CD14-positive monocyte (primary cell): ENCODE results near the gene PLCB2. TPM values are rescaled to one million over a fixed set of nuclear protein-coding genes. Genes with fewer than 3 reads are reported as not detected.

Experiments
- DNase-seq, 3 donors: peaks; one replicate each; pipeline ENCODE4 v3.0.0-alpha.2; 2011 to 2022
- H2AFZ ChIP-seq: 2 replicates; pipeline ENCODE4 v1.6.0; 2012; ENCODE audit warnings: mild to moderate bottlenecking, low read depth, low read length, inconsistent platforms; ENCODE audit not compliant: insufficient read depth, poor library complexity, severe bottlenecking
- H3K27ac ChIP-seq, 2 donors: 1 replicate in 1 of 2; 2 replicates in 1 of 2; pipeline ENCODE4 v1.5.1; 2012 to 2013; ENCODE audit warnings: low read length in 2 of 2, control low read depth in 1 of 2, inconsistent platforms in 1 of 2, low read depth in 1 of 2, mild to moderate bottlenecking in 1 of 2
- H3K27me3 ChIP-seq, 2 donors: one replicate each; pipeline versions ENCODE4 v1.6.0 to v1.6.1; 2011 to 2013; ENCODE audit warnings: low read length in 2 of 2; ENCODE audit not compliant: control insufficient read depth in 2 of 2, insufficient read depth in 2 of 2
- H3K36me3 ChIP-seq, 2 donors: replicated peaks in 1 of 2; 1 replicate in 1 of 2; 2 replicates in 1 of 2; pipeline versions ENCODE4 v1.5.1 to v1.6.1; 2012 to 2013; ENCODE audit warnings: low read length in 2 of 2, control low read depth in 1 of 2, inconsistent platforms in 1 of 2, mild to moderate bottlenecking in 1 of 2; ENCODE audit not compliant: insufficient read depth in 2 of 2, control insufficient read depth in 1 of 2
- H3K4me1 ChIP-seq, 2 donors: 1 replicate in 1 of 2; 2 replicates in 1 of 2; pipeline versions ENCODE4 v1.5.1 to v1.6.1; 2012 to 2013; ENCODE audit warnings: low read length in 2 of 2, control low read depth in 1 of 2, inconsistent platforms in 1 of 2, mild to moderate bottlenecking in 1 of 2, moderate library complexity in 1 of 2; ENCODE audit not compliant: insufficient read depth in 2 of 2, control insufficient read depth in 1 of 2
- H3K4me2 ChIP-seq: replicated peaks from 2 replicates; pipeline ENCODE3; 2012; ENCODE audit warnings: low read length, moderate library complexity, mild to moderate bottlenecking; ENCODE audit not compliant: poor library complexity, severe bottlenecking; ENCODE audit errors: extremely low read depth
- H3K4me3 ChIP-seq, 3 experiments: fragments of 200-600 bp in 1 of 3; sonication (generic) in 1 of 3; replicated peaks in 1 of 3; 1 replicate in 2 of 3; 2 replicates in 1 of 3; pipeline ENCODE4 v1.5.1; 2011 to 2013; ENCODE audit warnings: low read length in 3 of 3, mild to moderate bottlenecking in 3 of 3, control low read depth in 2 of 3, low read depth in 2 of 3, inconsistent platforms in 1 of 3, moderate library complexity in 1 of 3
- H3K79me2 ChIP-seq: 2 replicates; pipeline ENCODE4 v1.6.0; 2012; ENCODE audit warnings: mild to moderate bottlenecking, control low read depth, inconsistent platforms, low read length, moderate library complexity; ENCODE audit not compliant: insufficient read depth
- H3K9ac ChIP-seq: 2 replicates; pipeline ENCODE4 v1.6.0; 2017; ENCODE audit warnings: low read length, mild to moderate bottlenecking; ENCODE audit not compliant: insufficient read depth, poor library complexity, severe bottlenecking
- H3K9me3 ChIP-seq, 2 donors: replicated peaks in 1 of 2; 1 replicate in 1 of 2; 2 replicates in 1 of 2; pipeline versions ENCODE4 v1.5.1 to v1.6.1; 2012 to 2013; ENCODE audit warnings: low read length in 2 of 2, control low read depth in 1 of 2; ENCODE audit not compliant: control insufficient read depth in 1 of 2, insufficient read depth in 1 of 2
- H4K20me1 ChIP-seq: 2 replicates; pipeline ENCODE4 v1.6.0; 2012; ENCODE audit warnings: mild to moderate bottlenecking, low read length, control low read depth, moderate library complexity; ENCODE audit not compliant: insufficient read depth
- H3K27ac Mint-ChIP-seq, 7 donors: one replicate each; pipeline ENCODE4 v1.8.0; 2020; ENCODE audit warnings: mild to moderate bottlenecking in 7 of 7, mixed read lengths in 7 of 7, moderate library complexity in 6 of 7, inconsistent platforms in 2 of 7
- H3K27me3 Mint-ChIP-seq, 3 donors: one replicate each; pipeline ENCODE4 v1.8.0; 2021 to 2022; ENCODE audit warnings: low read depth in 3 of 3, mild to moderate bottlenecking in 3 of 3, mixed read lengths in 3 of 3, moderate library complexity in 3 of 3, inconsistent platforms in 1 of 3
- H3K36me3 Mint-ChIP-seq, 2 donors: one replicate each; pipeline ENCODE4 v1.8.0; 2020; ENCODE audit warnings: mixed read lengths in 2 of 2, inconsistent platforms in 1 of 2, mild to moderate bottlenecking in 1 of 2
- H3K4me1 Mint-ChIP-seq: one replicate; pipeline ENCODE4 v1.8.0; 2020; ENCODE audit warnings: mild to moderate bottlenecking, mixed read lengths
- H3K4me3 Mint-ChIP-seq, 2 donors: one replicate each; pipeline ENCODE4 v1.8.0; 2020; ENCODE audit warnings: mild to moderate bottlenecking in 2 of 2, mixed read lengths in 2 of 2, moderate library complexity in 1 of 2
- H3K9me3 Mint-ChIP-seq, 7 donors: one replicate each; pipeline ENCODE4 v1.8.0; 2020 to 2022; ENCODE audit warnings: mixed read lengths in 7 of 7, mild to moderate bottlenecking in 6 of 7, moderate library complexity in 6 of 7, inconsistent platforms in 2 of 7
- WGBS: methylation state at CpG from one replicate; pipeline ENCODE4 v1.1.5; 2013; ENCODE audit warnings: missing lambda C conversion rate; ENCODE audit not compliant: insufficient coverage; 5-methylcytosine and 5-hydroxymethylcytosine counted together
- intact Hi-C, 2 donors: fragments of 100-400 bp; cut with micrococcal nuclease; formaldehyde crosslinking; loops; one replicate each; pipeline versions ENCODE4 v1.15.0 to v1.15.1; 2023
- polyA plus RNA-seq, 3 donors: library from polyadenylated mRNA; depleted of rRNA in 1 of 3; unstranded in 2 of 3; stranded (reverse) in 1 of 3; fragments of 300-500 nt in 2 of 3; fragments of >200 nt in 1 of 3; fragmentation: Illumina TruSeq in 2 of 3; gene quantifications; 1 replicate in 2 of 3; 2 replicates in 1 of 3; pipeline ENCODE4 v1.2.3, GENCODE V29; 2012 to 2021
- TF ChIP-seq, protein P1 (sequence below): fragments of 200-600 bp; IDR thresholded peaks from one replicate; pipeline ENCODE4 v1.8.0; 2022; ENCODE audit warnings: antibody characterized with exemption, mild to moderate bottlenecking

The PLCB2 gene
- polyA plus RNA-seq, 3 donors = 56.5 to 1,191 (median 74.5) TPM

DNA sequence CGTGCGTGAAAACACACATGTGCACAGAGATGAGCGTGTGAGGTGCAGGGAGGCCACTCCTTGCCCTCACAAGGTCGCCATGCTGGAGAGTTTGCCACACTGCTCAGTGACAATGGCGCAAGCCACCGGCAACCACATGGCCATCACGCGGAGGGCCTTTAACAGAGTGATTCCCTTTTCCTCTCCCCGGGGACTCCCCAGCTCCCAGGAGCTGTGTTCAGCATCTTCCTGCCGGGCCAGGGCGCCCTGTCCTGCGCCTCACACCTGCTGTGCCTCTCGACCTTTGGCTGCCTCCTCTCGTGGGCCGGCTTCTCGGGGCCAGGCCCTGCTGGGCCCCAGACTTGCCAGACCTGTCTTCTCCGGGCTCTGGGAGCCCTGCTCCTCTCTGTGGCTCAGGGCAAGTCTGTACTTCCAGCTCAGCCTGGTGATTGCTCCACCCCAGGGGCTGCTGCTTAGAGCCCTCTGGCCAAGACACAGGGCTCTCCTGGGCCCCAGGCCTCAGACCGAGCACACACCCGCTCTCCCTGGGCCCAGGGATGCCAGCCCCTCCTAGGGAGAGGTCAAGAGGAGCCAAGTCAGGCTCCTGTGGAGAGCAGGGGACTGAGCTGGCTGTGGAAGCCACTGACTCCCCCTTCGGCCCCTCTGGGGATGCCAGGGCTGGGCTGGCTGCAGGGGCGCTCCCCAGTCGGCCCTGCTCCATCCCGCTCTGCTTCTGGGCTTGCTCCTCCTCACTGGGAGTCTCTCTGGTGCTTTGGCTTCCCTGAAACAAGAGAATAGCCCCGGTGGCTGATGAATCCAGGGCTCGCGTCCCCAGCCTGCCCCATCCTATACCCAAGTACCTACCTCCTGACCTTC lies 27.4 kb upstream of the PLCB2 start:
- Histone ChIP-seq H3K4me3 (peak overlapping the region in 1 of 3 experiments; percentile 71), H3K9me3 (no peaks in the 10 kb centered on the region), H3K9ac (peak overlapping the region; percentile 64), H2AFZ (peak overlapping the region; percentile 65), H3K4me2 (no peak overlapping the region), H3K4me1 (peaks cover 95 to 100% of the 10 kb centered on the region in 2 donors), H4K20me1 (no peaks in the 10 kb centered on the region), H3K36me3 (peaks cover 0 to 12% of the 10 kb centered on the region in 2 donors), H3K27ac (peak overlapping the region; percentile 93 to 96), H3K27me3 (no peaks in the 10 kb centered on the region), H3K79me2 (peaks cover 9% of the 10 kb centered on the region)
- H3K9me3 Mint-ChIP-seq = peaks cover 0 to 2% (median 0%) of the 10 kb centered on the region in 7 donors
- intact Hi-C loops = loop anchor here (1.0 to 5.0 kb wide), 3 partner anchors 10 to 58 kb away; partner anchors contain the start of gene ANKRD63 (in 1 of the 2)
- TF ChIP-seq, protein P1, sequence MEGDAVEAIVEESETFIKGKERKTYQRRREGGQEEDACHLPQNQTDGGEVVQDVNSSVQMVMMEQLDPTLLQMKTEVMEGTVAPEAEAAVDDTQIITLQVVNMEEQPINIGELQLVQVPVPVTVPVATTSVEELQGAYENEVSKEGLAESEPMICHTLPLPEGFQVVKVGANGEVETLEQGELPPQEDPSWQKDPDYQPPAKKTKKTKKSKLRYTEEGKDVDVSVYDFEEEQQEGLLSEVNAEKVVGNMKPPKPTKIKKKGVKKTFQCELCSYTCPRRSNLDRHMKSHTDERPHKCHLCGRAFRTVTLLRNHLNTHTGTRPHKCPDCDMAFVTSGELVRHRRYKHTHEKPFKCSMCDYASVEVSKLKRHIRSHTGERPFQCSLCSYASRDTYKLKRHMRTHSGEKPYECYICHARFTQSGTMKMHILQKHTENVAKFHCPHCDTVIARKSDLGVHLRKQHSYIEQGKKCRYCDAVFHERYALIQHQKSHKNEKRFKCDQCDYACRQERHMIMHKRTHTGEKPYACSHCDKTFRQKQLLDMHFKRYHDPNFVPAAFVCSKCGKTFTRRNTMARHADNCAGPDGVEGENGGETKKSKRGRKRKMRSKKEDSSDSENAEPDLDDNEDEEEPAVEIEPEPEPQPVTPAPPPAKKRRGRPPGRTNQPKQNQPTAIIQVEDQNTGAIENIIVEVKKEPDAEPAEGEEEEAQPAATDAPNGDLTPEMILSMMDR = no peak
- peaks cover 87% of the 10 kb centered on the region for H3K4me1 Mint-ChIP-seq
- peaks cover 16% of the 10 kb centered on the region in 2 donors for H3K36me3 Mint-ChIP-seq
- 63% methylated on average over 24 of the region's 26 CpGs for WGBS
- H3K27ac Mint-ChIP-seq = peak overlapping the region; percentile 94 to 99 (median 97)
- DNase-seq = peak; percentile 66 to 82 (median 79)
- H3K4me3 Mint-ChIP-seq = no peak overlapping the region
- H3K27me3 Mint-ChIP-seq = peaks cover 1 to 6% (median 3%) of the 10 kb centered on the region in 3 donors

DNA sequence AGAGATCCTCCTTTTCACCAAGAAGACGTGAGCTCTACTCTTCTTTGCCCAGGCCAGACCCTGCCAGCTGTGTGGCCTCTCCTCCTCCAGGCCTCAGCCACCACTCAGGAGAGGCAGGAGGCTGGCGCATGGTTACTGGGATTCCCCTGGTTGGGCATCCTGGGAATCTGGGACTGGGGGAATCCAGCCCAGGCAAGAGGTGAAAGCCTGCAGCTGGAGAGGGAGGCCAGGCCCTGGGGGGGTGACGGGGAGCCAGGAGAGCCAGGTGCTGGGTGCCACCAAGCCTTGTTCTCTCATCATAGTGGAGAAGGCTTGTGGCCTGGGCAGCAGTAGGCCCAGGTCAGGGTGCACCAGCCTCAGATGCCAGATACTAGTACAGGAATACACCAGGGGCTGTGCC lies 26.8 kb upstream of the PLCB2 start:
- H3K9ac ChIP-seq = peak overlapping the region; percentile 64
- H3K79me2 ChIP-seq = peaks cover 9% of the 10 kb centered on the region
- peaks cover 95 to 99% of the 10 kb centered on the region in 2 donors for H3K4me1 ChIP-seq
- H3K27me3 ChIP-seq = no peaks in the 10 kb centered on the region
- Mint-ChIP-seq H3K27me3 (peaks cover 1 to 6% (median 3%) of the 10 kb centered on the region in 3 donors), H3K9me3 (peaks cover 0 to 2% (median 0%) of the 10 kb centered on the region in 7 donors), H3K4me3 (peak overlapping the region in 1 of 2 donors; percentile 86), H3K27ac (peak overlapping the region; percentile 94 to 99 (median 97)), H3K36me3 (peaks cover 18 to 19% of the 10 kb centered on the region in 2 donors), H3K4me1 (peaks cover 87% of the 10 kb centered on the region)
- intact Hi-C loops = loop anchor here in 1 of 2 donors (1.0 kb wide), 1 partner anchor 9 kb away; no protein-coding TSS in a partner anchor
- TF ChIP-seq, protein P1 = no peak
- peaks cover 0 to 12% of the 10 kb centered on the region in 2 donors for H3K36me3 ChIP-seq
- H3K4me2 ChIP-seq = no peak overlapping the region
- WGBS = 90% methylated on average over 1 of the region's 3 CpGs
- peak overlapping the region; percentile 65 for H2AFZ ChIP-seq
- H3K27ac ChIP-seq = peak overlapping the region; percentile 93 to 96
- H3K4me3 ChIP-seq = peak overlapping the region in 1 of 3 experiments; percentile 71
- no peaks in the 10 kb centered on the region for H3K9me3 ChIP-seq
- no peak for DNase-seq
- no peaks in the 10 kb centered on the region for H4K20me1 ChIP-seq
